Stimulated activated CD8-positive, alpha-beta memory T cell treated with anti-CD3 and anti-CD28 coated beads, Interleukin-12 subunit alpha, Interleukin-12 subunit beta, amount 100 ng/mL, for 1 hour (primary cell): ENCODE data around the gene TMEM240.
"Not testable (repeated sequence)": the region's sequence is repeated elsewhere in the genome, so short reads cannot be mapped to it uniquely, and the experiment has no call there.

Experiments used
- DNase-seq: peaks from one replicate; pipeline ENCODE4 v3.0.0-alpha.2; 2020; ENCODE audit warnings: low read depth

The TMEM240 gene

DNA sequence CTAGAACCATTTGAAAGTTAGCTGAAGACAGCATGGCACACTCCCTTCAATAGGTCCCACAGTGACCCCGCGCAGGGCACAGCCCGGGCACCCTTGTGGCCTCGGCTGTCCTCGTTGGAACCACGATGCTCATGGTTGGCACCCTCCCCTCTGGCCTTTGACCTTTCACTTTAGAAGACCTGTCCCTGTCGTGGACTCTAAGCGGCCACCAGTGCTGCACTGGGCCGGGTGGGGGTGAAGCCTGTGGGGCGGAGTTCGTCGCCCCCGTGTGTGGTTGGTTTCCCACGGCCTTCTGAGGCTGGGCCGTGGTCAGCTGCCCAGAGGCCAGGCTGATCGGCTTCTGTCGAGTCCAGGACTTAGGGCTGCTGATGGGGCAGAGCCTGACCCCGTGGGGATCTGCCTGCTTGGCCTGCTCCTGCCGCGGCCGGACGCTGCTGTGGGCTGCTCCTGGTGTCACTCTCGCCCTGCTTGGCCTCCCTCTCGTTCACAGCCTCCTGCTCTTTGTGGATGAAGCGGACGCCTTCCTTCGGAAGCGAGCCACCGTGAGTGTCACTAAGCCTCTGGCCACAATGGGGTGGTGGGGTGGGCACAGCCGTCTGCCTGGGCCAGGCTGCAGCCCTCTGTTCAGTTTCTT is 15.6 kb downstream of the TMEM240 start:
- not testable (repeated sequence) for DNase-seq

GRCh38 chr1:1523651-1524050 is 16.8 kb downstream of the TMEM240 start:
- not testable (repeated sequence) for DNase-seq

DNA sequence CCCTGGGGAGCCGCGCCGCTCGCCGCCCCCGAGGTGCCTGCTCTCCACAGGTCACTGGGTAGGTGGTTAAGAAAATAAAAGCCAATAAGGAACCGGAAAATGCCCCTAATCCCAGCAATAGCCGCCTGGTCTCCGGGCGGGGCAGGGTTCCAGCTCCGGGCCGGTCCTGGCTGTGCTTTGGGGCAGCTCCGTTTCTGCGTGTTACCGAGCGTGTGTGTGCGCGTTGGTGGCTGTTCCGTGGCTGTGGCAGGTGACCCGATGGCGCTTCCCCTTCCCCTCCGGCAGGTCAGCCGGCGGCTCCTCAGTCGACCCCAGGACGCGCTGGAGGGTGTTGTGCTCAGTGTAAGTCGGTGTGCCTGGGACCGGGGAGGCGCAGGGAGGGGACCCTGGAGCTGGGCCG is 17.2 kb downstream of the TMEM240 start:
- DNase-seq = not testable (repeated sequence)

DNA sequence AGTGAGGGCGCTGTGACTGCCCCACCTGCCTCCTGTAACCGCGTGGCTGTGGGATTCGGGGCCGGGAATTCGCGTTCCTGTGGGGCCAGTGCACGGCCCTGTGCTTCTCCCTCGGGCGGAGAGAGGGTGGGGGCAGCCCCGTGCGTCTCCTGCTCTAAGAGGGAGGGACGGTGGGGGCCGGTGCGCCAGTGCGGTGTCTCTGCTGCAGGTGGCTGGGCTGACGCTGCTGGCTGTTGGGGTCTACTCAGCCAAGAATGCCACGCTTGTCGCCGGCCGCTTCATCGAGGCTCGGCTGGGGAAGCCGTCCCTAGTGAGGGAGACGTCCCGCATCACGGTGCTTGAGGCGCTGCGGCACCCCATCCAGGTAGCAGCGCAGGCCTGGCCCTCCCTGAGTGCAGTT is 17.9 kb downstream of the TMEM240 start:
- DNase-seq = not testable (repeated sequence)

- no peak for DNase-seq
Observed at GRCh38 chr1:1521331-1521730, 19.1 kb downstream of the TMEM240 start.

DNA sequence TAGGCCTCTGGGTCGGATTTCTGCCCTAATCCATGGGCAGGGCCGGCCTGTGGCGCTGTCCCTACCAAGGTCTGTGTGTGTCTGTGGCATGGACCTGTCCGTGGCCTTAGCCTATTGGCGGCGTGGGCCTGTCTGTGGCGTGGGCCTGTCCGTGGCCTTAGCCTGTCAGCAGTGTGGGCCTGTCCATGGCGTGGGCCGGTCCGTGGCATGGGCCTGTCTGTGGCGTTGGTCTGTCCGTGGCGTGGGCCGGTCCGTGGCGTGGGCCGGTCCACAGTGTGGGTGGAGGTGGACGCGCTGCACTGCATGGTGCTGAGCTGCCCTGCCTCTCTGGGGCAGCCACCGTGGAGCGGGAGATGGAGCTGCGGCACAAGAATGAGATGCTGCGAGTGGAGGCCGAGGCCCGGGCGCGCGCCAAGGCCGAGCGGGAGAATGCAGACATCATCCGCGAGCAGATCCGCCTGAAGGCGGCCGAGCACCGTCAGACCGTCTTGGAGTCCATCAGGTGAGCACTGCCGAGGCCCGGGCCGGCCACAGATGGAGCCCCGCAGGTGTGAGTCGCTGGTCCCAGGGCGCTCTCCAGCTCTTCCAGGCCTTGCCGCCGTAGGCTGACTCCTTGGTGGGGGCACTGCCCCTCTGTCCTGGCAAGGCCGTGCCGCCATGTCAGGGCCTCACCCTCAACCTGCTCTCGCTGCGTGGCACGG is 20.5 kb downstream of the TMEM240 start:
- not testable (repeated sequence) for DNase-seq

DNA sequence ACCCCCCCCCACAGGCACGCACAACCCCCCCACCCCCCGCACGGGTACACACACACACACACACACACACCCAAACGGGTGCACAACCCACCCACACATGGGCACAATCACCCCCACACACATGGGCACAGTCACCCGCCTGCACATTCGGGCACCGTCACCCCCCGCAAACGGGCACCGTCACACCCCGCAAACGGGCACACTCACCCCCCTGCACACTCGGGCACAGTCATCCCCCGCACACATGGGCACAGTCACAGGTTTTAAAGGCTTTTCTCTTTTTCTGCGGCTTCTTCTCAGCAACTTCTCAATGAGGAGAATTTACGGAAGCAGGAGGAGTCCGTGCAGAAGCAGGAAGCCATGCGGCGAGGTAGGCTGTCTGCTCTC is 21.8 kb downstream of the TMEM240 start:
- DNase-seq = not testable (repeated sequence)

- no peak for DNase-seq
Observed at GRCh38 chr1:1517973-1518620, 22.3 kb downstream of the TMEM240 start.

- DNase-seq = not testable (repeated sequence)
Observed at GRCh38 chr1:1516923-1517322, 23.5 kb downstream of the TMEM240 start.

- DNase-seq = not testable (repeated sequence)
Observed at GRCh38 chr1:1514376-1514775, 26.0 kb downstream of the TMEM240 start.

DNA sequence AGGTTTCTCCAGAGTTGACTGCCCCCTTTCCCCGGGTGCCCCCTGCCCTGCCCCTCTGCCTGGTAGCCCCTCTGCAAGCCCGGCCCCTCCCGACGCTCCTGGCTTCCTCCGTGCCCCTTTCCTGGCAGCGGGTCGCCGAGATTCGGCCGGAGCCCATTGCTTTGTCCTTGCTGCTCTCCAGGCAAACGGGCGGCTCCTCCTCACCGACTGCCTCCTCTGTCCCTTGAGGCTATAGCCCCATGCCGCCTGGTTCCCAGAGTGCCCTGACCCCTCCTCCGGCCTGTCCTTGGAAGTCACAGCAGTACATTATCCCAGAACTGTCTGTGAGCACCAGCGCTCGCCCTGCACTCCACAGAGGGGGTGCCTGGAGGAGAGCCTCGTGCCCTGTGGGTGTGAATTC is 26.7 kb downstream of the TMEM240 start:
- DNase-seq = not testable (repeated sequence)

DNA sequence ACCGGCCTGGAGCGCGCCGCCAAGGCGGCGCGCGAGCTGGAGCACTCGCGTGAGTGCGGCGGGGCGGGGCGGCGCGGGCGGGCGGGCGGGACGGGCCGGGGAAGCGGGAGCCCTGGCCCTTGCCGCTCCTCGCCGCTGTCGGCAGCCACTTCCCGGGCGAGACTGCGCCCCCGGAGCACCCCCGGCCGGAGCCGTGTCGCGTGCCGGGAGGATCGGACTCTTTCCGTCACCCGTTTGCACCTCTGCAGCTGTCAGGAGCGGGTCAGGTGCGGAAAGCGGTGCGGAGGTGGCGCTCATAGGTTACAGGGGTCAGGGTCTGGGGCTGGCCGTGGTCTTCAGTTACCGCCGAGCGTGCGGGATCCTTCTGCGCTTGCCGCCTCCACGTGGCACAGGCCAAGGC is 28.0 kb downstream of the TMEM240 start:
- DNase-seq = not testable (repeated sequence)

- DNase-seq = peak; percentile 91
Observed at GRCh38 chr1:1511533-1512285, 28.7 kb downstream of the TMEM240 start, which contains the start of gene ATAD3A. TSS of gene ATAD3A (plus strand) at chr1:1512162. CDS start at chr1:1512269, 107 bp downstream.

DNA sequence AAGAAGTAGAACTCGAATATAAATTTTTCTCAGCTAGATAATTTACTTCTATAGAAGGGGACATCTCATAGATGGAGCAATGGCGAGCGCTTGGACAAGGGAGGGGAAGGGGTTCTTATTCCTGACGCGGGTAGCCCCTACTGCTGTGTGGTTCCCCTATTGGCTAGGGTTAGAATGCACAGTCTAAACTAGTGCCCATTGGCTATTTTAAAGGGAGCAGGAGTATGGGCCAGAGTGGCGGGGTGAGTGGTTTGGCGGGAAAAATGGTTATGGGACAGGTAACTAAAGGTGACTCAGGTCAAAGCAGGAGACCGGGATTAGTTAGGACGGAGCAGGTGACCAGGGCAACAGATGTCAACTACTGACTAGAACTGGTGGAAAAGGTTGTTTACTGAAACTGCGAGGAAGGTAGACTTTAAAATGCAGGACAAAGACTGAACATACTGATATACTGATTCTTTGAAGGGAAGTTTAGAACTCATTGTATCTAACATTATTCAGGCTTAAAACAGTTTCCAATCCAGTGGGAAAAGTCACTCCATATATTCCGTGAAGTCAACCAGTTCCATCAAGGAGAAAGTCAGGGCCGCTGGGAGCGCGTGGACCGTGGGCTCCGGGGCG is 29.4 kb downstream of the TMEM240 start:
- DNase-seq = no peak

DNA sequence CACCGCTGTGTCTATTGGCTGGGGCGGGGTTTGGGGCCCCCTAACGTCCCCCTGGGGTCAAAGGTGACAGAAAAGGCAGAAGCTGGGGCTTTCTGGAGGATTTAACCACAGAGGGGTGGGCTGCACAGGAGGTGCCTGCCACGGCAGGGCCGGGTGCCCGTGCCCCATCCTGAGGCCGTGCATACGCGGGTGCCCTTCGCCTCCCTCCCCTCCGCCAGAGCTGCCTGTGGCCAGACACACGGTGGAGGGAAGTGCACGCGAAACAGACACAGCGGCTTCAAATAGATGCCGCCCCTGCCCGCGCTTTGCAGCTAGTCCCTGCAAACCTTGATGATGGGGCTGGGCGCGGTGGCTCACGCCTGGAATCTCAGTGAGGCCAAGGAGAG is 31.0 kb downstream of the TMEM240 start:
- DNase-seq = not testable (repeated sequence)

- DNase-seq = not testable (repeated sequence)
Observed at GRCh38 chr1:1508775-1509464, 31.5 kb downstream of the TMEM240 start.

- DNase-seq = no peak
Observed at GRCh38 chr1:1507305-1507704, 33.1 kb downstream of the TMEM240 start.

GRCh38 chr1:1505801-1506200 is 34.6 kb downstream of the TMEM240 start:
- not testable (repeated sequence) for DNase-seq

DNA sequence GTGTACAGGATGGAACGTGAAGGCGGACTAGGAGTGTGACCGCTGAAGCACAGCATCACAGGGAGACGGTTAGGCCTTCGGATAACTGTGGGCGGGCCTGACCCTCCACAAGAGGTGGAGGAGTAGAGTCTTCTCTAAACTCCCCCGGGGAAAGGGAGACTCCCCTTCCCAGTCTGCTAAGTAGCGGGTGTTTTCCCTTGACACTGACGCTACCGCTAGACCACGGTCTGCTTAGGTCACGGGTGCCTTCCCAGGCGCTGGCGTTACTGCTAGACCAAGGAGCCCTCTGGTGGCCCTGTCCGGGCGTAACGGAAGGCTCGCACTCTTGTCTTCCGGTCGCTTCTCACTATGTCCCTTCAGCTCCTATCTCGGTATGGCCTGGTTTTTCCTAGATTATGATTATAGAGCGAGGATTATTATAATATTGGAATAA is 35.0 kb downstream of the TMEM240 start:
- not testable (repeated sequence) for DNase-seq

GRCh38 chr1:1504777-1505365 is 35.6 kb downstream of the TMEM240 start:
- DNase-seq = peak; percentile 42
